ENCODE measurements around the gene RBM38. TPM values are rescaled to one million over a fixed set of nuclear protein-coding genes. Genes with fewer than 3 reads are reported as not detected.

RBM38 gene
- total and polyA plus RNA-seq, 2 of the 13 experiments (the other 11 are each of a cell fraction or from before 2014, with no cell fraction given), result 24.2 to 34.2 TPM

DNA sequence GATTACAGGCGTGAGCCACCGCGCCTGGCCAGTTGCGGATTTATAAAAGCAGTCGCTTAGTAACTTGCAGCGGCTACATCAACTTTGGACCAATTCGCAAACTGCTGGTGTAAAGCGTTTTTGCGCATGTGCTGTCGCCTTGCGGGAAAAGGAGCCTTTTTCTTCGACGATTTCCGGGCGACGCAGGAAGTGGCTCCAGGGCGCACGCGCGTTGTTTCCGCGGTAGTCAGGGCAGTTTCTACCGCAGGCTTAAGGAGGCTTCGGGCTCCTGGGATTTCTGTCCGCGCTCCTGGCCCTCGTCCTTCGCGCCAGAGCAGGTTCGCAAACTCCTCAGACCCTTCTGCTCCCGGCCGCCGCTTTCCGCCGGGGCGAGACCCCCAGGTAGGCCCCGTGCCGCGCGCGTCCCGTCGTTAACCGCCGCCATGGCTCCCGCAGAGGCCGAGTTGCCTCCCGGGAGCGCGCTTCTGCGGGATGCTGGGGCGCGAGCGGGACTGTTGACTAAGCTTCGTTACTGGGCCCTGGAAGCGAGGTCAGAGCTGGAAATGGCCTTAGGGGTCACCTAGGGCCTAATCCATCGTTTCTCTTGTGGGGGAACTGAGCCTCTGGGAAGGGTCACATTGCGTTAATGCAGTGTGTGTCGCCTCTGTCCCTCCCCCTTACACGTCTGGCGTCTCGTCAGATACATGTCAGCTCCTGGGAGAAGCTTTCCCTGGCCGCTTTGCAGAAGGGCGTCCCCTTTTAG is 40.0 kb upstream of the RBM38 start, which contains the start of gene RAE1 (continued):
- TF ChIP-seq HNRNPK (IDR thresholded peaks at IDR 0.05; ENCODE audit: low read depth, low read length, poor library complexity, severe bottlenecking) (peak; percentile 78), ZNF782 (CRISPR knock-in tag; IDR thresholded peaks at IDR 0.05; ENCODE audit: borderline replicate concordance) (peak; percentile 98), BRD4 (CRISPR knock-in tag; IDR thresholded peaks at IDR 0.05) (peak; percentile 94), IKZF1 (IDR thresholded peaks at IDR 0.05) (no peak), KMT2A (CRISPR knock-in tag; IDR thresholded peaks at IDR 0.05) (peak; percentile 91; the same call in 1 of the 2 replicates), ZNF713 (CRISPR knock-in tag; IDR thresholded peaks at IDR 0.05) (no peak), ZFP36L1 (CRISPR knock-in tag; IDR thresholded peaks at IDR 0.05) (no peak; the same call in 1 of the 2 replicates), CENPX (CRISPR knock-in tag; IDR thresholded peaks at IDR 0.05) (no peak), MAFF (IDR thresholded peaks at IDR 0.05; ENCODE audit: low read depth, low read length) (peak; percentile 35; the same call in 1 of the 2 replicates)
- TF ChIP-seq, protein P1, sequence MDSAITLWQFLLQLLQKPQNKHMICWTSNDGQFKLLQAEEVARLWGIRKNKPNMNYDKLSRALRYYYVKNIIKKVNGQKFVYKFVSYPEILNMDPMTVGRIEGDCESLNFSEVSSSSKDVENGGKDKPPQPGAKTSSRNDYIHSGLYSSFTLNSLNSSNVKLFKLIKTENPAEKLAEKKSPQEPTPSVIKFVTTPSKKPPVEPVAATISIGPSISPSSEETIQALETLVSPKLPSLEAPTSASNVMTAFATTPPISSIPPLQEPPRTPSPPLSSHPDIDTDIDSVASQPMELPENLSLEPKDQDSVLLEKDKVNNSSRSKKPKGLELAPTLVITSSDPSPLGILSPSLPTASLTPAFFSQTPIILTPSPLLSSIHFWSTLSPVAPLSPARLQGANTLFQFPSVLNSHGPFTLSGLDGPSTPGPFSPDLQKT (CRISPR knock-in tag; IDR thresholded peaks at IDR 0.05; ENCODE audit: borderline replicate concordance), result no peak
- TF ChIP-seq, protein P2, sequence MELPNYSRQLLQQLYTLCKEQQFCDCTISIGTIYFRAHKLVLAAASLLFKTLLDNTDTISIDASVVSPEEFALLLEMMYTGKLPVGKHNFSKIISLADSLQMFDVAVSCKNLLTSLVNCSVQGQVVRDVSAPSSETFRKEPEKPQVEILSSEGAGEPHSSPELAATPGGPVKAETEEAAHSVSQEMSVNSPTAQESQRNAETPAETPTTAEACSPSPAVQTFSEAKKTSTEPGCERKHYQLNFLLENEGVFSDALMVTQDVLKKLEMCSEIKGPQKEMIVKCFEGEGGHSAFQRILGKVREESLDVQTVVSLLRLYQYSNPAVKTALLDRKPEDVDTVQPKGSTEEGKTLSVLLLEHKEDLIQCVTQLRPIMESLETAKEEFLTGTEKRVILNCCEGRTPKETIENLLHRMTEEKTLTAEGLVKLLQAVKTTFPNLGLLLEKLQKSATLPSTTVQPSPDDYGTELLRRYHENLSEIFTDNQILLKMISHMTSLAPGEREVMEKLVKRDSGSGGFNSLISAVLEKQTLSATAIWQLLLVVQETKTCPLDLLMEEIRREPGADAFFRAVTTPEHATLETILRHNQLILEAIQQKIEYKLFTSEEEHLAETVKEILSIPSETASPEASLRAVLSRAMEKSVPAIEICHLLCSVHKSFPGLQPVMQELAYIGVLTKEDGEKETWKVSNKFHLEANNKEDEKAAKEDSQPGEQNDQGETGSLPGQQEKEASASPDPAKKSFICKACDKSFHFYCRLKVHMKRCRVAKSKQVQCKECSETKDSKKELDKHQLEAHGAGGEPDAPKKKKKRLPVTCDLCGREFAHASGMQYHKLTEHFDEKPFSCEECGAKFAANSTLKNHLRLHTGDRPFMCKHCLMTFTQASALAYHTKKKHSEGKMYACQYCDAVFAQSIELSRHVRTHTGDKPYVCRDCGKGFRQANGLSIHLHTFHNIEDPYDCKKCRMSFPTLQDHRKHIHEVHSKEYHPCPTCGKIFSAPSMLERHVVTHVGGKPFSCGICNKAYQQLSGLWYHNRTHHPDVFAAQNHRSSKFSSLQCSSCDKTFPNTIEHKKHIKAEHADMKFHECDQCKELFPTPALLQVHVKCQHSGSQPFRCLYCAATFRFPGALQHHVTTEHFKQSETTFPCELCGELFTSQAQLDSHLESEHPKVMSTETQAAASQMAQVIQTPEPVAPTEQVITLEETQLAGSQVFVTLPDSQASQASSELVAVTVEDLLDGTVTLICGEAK (IDR thresholded peaks at IDR 0.05), result peak; percentile 39; the same call in 1 of the 2 replicates
- TF ChIP-seq, protein P2 (CRISPR knock-in tag; IDR thresholded peaks at IDR 0.05), result peak; percentile 85
- TF ChIP-seq, protein P3, sequence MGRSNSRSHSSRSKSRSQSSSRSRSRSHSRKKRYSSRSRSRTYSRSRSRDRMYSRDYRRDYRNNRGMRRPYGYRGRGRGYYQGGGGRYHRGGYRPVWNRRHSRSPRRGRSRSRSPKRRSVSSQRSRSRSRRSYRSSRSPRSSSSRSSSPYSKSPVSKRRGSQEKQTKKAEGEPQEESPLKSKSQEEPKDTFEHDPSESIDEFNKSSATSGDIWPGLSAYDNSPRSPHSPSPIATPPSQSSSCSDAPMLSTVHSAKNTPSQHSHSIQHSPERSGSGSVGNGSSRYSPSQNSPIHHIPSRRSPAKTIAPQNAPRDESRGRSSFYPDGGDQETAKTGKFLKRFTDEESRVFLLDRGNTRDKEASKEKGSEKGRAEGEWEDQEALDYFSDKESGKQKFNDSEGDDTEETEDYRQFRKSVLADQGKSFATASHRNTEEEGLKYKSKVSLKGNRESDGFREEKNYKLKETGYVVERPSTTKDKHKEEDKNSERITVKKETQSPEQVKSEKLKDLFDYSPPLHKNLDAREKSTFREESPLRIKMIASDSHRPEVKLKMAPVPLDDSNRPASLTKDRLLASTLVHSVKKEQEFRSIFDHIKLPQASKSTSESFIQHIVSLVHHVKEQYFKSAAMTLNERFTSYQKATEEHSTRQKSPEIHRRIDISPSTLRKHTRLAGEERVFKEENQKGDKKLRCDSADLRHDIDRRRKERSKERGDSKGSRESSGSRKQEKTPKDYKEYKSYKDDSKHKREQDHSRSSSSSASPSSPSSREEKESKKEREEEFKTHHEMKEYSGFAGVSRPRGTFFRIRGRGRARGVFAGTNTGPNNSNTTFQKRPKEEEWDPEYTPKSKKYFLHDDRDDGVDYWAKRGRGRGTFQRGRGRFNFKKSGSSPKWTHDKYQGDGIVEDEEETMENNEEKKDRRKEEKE (IDR thresholded peaks at IDR 0.05), result no peak
- TF ChIP-seq, protein P4, sequence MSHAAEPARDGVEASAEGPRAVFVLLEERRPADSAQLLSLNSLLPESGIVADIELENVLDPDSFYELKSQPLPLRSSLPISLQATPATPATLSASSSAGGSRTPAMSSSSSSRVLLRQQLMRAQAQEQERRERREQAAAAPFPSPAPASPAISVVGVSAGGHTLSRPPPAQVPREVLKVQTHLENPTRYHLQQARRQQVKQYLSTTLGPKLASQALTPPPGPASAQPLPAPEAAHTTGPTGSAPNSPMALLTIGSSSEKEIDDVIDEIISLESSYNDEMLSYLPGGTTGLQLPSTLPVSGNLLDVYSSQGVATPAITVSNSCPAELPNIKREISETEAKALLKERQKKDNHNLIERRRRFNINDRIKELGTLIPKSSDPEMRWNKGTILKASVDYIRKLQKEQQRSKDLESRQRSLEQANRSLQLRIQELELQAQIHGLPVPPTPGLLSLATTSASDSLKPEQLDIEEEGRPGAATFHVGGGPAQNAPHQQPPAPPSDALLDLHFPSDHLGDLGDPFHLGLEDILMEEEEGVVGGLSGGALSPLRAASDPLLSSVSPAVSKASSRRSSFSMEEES (CRISPR knock-in tag; IDR thresholded peaks at IDR 0.05), result peak; percentile 49
